HCT116 (cell line): ENCODE measurements around the gene SH2D3C.

Experiments
- CEBPB ChIP-seq: IDR thresholded peaks from 2 replicates; pipeline ENCODE4 v1.6.1; 2012; ENCODE audit warnings: low read depth
- CTCF ChIP-seq, 3 experiments: fragments of 200-600 bp in 1 of 3; sonication (generic) in 1 of 3; IDR thresholded peaks in 2 of 3; conservative IDR thresholded peaks in 1 of 3; 2 replicates each; pipeline ENCODE4 v1.5.1; 2012 to 2017; ENCODE audit warnings: low read depth in 2 of 3, low read length in 2 of 3, antibody characterized with exemption in 1 of 3, borderline replicate concordance in 1 of 3, control low read depth in 1 of 3, mild to moderate bottlenecking in 1 of 3, mixed read lengths in 1 of 3, mixed run types in 1 of 3, moderate library complexity in 1 of 3; ENCODE audit not compliant: insufficient read depth in 1 of 3
- EZH2phosphoT487 ChIP-seq: fragments of 200-600 bp; IDR thresholded peaks from 2 replicates; pipeline ENCODE4 v1.6.1; 2018; ENCODE audit warnings: antibody characterized with exemption, borderline replicate concordance
- JUND ChIP-seq: IDR thresholded peaks from 2 replicates; pipeline ENCODE4 v1.6.1; 2012
- POLR2A ChIP-seq: IDR thresholded peaks from 2 replicates; pipeline ENCODE4 v1.7.0; 2011; ENCODE audit warnings: borderline replicate concordance; ENCODE audit not compliant: insufficient read depth, insufficient read length; ENCODE audit errors: extremely low read depth
- SP1 ChIP-seq: IDR thresholded peaks from 2 replicates; pipeline ENCODE4 v1.6.1; 2012; ENCODE audit warnings: low read depth
- ZNF274 ChIP-seq: fragments of 200-500 bp; sonication (Bioruptor generic); IDR thresholded peaks from 2 replicates; pipeline ENCODE4 v1.6.1; 2014; ENCODE audit warnings: mild to moderate bottlenecking, low read depth, low read length, inconsistent platforms
- TF ChIP-seq, protein P1 (sequence below): IDR thresholded peaks from 2 replicates; pipeline ENCODE4 v1.6.1; 2012

GRCh38 chr9:127692071-127692470 is 86.4 kb downstream of the SH2D3C start:
- TF ChIP-seq POLR2A (no peak), CTCF (IDR thresholded peaks at IDR 0.05 in 2 of 3, conservative IDR thresholded peaks at IDR 0.05 in 1 of 3; ENCODE audit: borderline replicate concordance in 1 of 3, insufficient read depth in 1 of 3, low read depth in 2 of 3, low read length in 2 of 3) (no peak), SP1 (no peak), JUND (no peak), EZH2phosphoT487 (no peak), CEBPB (no peak), ZNF274 (no peak)
- TF ChIP-seq, protein P1, sequence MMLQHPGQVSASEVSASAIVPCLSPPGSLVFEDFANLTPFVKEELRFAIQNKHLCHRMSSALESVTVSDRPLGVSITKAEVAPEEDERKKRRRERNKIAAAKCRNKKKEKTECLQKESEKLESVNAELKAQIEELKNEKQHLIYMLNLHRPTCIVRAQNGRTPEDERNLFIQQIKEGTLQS = no peak
